HG03066 (cell line): Measurements from ENCODE around the gene DNMT1.

Experiments used
- ATAC-seq: cut with Tn5 transposase; IDR thresholded peaks from one replicate; pipeline ENCODE4 v1.9.1; 2021; ENCODE audit warnings: low read depth; ENCODE audit not compliant: unreplicated experiment

Gene DNMT1

GRCh38 chr19:10104130-10104513 lies 90.6 kb downstream of the DNMT1 start:
- ATAC-seq = no peak

- ATAC-seq = no peak
Observed at GRCh38 chr19:10102787-10103236, 91.9 kb downstream of the DNMT1 start.

GRCh38 chr19:10100163-10100785 lies 94.5 kb downstream of the DNMT1 start:
- no peak for ATAC-seq

- ATAC-seq = no peak
Observed at GRCh38 chr19:10096615-10096963, 98.2 kb downstream of the DNMT1 start.

GRCh38 chr19:10095948-10096614 lies 98.7 kb downstream of the DNMT1 start:
- ATAC-seq = peak; percentile 56

- no peak for ATAC-seq
Observed at GRCh38 chr19:10095622-10095947, 99.2 kb downstream of the DNMT1 start.

GRCh38 chr19:10093295-10094186 lies 101.2 kb downstream of the DNMT1 start:
- no peak for ATAC-seq

- ATAC-seq = no peak
Observed at GRCh38 chr19:10092648-10093294, 102.0 kb downstream of the DNMT1 start.

- ATAC-seq = no peak
Observed at GRCh38 chr19:10091895-10092641, 102.7 kb downstream of the DNMT1 start.

- ATAC-seq = no peak
Observed at GRCh38 chr19:10091370-10091687, 103.4 kb downstream of the DNMT1 start.

- ATAC-seq = no peak
Observed at GRCh38 chr19:10089801-10090375, 104.9 kb downstream of the DNMT1 start.

- ATAC-seq = no peak
Observed at GRCh38 chr19:10088949-10089554, 105.7 kb downstream of the DNMT1 start.

- no peak for ATAC-seq
Observed at GRCh38 chr19:10087296-10088061, 107.3 kb downstream of the DNMT1 start.

GRCh38 chr19:10086591-10087192 lies 108.1 kb downstream of the DNMT1 start:
- no peak for ATAC-seq

- ATAC-seq = no peak
Observed at GRCh38 chr19:10085641-10086590, 108.8 kb downstream of the DNMT1 start, which contains the start of gene SHFL. SHFL (plus strand) TSS chr19:10086317; CDS start chr19:10086428, 111 bp downstream.

GRCh38 chr19:10084803-10085202 lies 110.0 kb downstream of the DNMT1 start:
- no peak for ATAC-seq

GRCh38 chr19:10083911-10084310 lies 110.8 kb downstream of the DNMT1 start:
- no peak for ATAC-seq
